AG04449 (cell line): ENCODE data around the gene NEURL4.
A peak's percentile ranks its signal among the peaks of the same experiment; 100 is the strongest.

Source experiments
- CTCF ChIA-PET: fragments of 350-600 bp; formaldehyde crosslinking; extraction: SDS; loops from one replicate; lab custom pipeline; 2021; ENCODE audit warnings: antibody characterized with exemption; lab: Yijun Ruan, JAX
- POLR2A ChIA-PET: fragments of 400-600, 350-600 bp; formaldehyde crosslinking; extraction: SDS; loops from one replicate; lab custom pipeline; 2020; ENCODE audit warnings: antibody characterized with exemption, inconsistent platforms; lab: Yijun Ruan, JAX
- DNase-seq: peaks from one replicate; pipeline ENCODE4 v3.0.0-alpha.2; 2010; ENCODE audit warnings: low read depth, low spot score
- H3K4me3 ChIP-seq: 2 replicates; pipeline ENCODE4 v1.5.1; 2011; ENCODE audit warnings: low read depth, mild to moderate bottlenecking, control low read depth, low read length
- TF ChIP-seq, protein P1 (sequence below): IDR thresholded peaks from one replicate; pipeline ENCODE4 v1.5.1; 2011; ENCODE audit warnings: mild to moderate bottlenecking, moderate library complexity, low read length, control low read depth, inconsistent platforms; ENCODE audit not compliant: insufficient read depth; ENCODE audit errors: missing control alignments

The NEURL4 gene

GRCh38 chr17:7323731-7324437, 5.3 kb downstream of the NEURL4 start:
- TF ChIP-seq, protein P1, sequence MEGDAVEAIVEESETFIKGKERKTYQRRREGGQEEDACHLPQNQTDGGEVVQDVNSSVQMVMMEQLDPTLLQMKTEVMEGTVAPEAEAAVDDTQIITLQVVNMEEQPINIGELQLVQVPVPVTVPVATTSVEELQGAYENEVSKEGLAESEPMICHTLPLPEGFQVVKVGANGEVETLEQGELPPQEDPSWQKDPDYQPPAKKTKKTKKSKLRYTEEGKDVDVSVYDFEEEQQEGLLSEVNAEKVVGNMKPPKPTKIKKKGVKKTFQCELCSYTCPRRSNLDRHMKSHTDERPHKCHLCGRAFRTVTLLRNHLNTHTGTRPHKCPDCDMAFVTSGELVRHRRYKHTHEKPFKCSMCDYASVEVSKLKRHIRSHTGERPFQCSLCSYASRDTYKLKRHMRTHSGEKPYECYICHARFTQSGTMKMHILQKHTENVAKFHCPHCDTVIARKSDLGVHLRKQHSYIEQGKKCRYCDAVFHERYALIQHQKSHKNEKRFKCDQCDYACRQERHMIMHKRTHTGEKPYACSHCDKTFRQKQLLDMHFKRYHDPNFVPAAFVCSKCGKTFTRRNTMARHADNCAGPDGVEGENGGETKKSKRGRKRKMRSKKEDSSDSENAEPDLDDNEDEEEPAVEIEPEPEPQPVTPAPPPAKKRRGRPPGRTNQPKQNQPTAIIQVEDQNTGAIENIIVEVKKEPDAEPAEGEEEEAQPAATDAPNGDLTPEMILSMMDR = peak; percentile 89
- ChIA-PET POLR2A (interaction anchor here (0.5 to 1.1 kb wide), 2 partner anchors 234 to 251 kb away, joined by 3 read pairs; no protein-coding TSS in a partner anchor), CTCF (interaction anchor here (0.8 to 4.9 kb wide), 11 partner anchors 9 to 363 kb away, joined by 3 to 39 read pairs (median 4); partner anchors contain the start of genes ACAP1, GPS2, SENP3 and SLC16A13)
- DNase-seq = no peak
- no peak overlapping the region for H3K4me3 ChIP-seq

- POLR2A ChIA-PET = no interaction called here
- H3K4me3 ChIP-seq = no peak overlapping the region
- CTCF ChIA-PET = interaction anchor here (1.4 to 4.9 kb wide), 5 partner anchors 7 to 238 kb away, joined by 4 to 39 read pairs (median 20); partner anchors contain the start of genes GPS2 and SENP3
- TF ChIP-seq, protein P1 = no peak
- DNase-seq = no peak
Measured at GRCh38 chr17:7322520-7323194, 6.5 kb downstream of the NEURL4 start.

- TF ChIP-seq, protein P1 = no peak
- DNase-seq = no peak
- ChIA-PET CTCF (interaction anchor here (0.8 to 2.9 kb wide), 4 partner anchors 24 to 276 kb away, joined by 3 to 9 read pairs (median 5); no protein-coding TSS in a partner anchor), POLR2A (no interaction called here)
- no peak overlapping the region for H3K4me3 ChIP-seq
Measured at GRCh38 chr17:7321466-7321865, 7.7 kb downstream of the NEURL4 start.

GRCh38 chr17:7318121-7318860, 10.8 kb downstream of the NEURL4 start:
- H3K4me3 ChIP-seq = no peak overlapping the region
- ChIA-PET CTCF (interaction anchor here (0.9 to 5.8 kb wide), 2 partner anchors 7 to 11 kb away, joined by 5 to 39 read pairs; partner anchors contain the start of gene NEURL4), POLR2A (interaction anchor here (1.2 kb wide), 1 partner anchor 11 kb away, joined by 6 read pairs; the partner anchor contains the start of gene NEURL4)
- TF ChIP-seq, protein P1 = no peak
- DNase-seq = no peak

DNA sequence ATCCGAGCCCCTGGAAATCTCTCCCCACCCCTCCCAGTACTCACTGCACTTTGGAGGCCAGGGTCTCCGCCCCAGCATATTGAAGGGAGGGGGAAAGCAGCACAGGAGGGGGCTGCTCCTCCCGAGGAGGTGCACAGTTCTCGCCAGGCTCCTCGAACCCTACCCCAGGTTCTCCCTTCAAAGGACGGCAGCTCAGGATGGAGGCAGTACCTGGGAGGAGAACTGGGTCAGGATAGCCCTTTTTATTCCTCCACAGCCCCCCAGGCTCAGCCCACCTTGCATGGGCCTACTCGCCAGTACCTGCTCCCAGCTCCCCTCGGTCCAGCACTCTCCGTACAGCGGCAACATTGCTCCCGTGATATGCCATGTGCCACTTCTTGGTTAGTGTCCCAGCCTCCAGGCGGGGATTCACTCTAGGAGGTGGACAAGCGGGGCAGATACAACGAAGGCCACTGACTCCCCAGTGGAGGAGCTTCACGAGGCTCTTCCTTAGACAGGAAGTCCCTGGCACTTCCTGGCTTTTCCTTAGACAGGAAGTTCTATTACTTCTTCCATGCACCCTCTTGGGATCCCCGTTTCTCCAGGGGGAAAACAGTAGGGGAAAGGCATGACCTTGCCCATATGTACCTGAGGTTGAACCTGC, 11.9 kb downstream of the NEURL4 start:
- ChIA-PET POLR2A (interaction anchor here (1.2 kb wide), 1 partner anchor 12 kb away, joined by 6 read pairs; the partner anchor contains the start of gene NEURL4), CTCF (interaction anchor here (5.8 kb wide), 1 partner anchor 8 kb away, joined by 39 read pairs; no protein-coding TSS in a partner anchor)
- DNase-seq = no peak
- H3K4me3 ChIP-seq = no peak overlapping the region
- TF ChIP-seq, protein P1 = no peak
